Choroid plexus epithelial cell (primary cell): ENCODE results near the gene RBM38.
"Not testable (repeated sequence)": the region's sequence is repeated elsewhere in the genome, so short reads cannot be mapped to it uniquely, and the experiment has no call there.

Experiments used
- DNase-seq: peaks from one replicate; pipeline ENCODE4 v3.0.0-alpha.2; 2010; ENCODE audit warnings: low read depth
- H3K4me3 ChIP-seq: 2 replicates; pipeline ENCODE4 v1.5.1; 2011; ENCODE audit warnings: low read depth, mild to moderate bottlenecking, control low read depth, low read length, moderate library complexity
- CTCF ChIP-seq: conservative IDR thresholded peaks from 2 replicates; pipeline ENCODE4 v1.5.1; 2011; ENCODE audit warnings: low read depth, mild to moderate bottlenecking, control low read depth, inconsistent platforms, low read length, moderate library complexity

Gene RBM38

GRCh38 chr20:57350081-57350710 is 41.0 kb upstream of the RBM38 start:
- TF ChIP-seq CTCF, result no peak
- no peak overlapping the region for H3K4me3 ChIP-seq
- DNase-seq, result peak; percentile 8

- H3K4me3 ChIP-seq, result peak overlapping the region; percentile 94
- DNase-seq, result not testable (repeated sequence)
Measured at GRCh38 chr20:57350726-57351041, 40.5 kb upstream of the RBM38 start.

DNA sequence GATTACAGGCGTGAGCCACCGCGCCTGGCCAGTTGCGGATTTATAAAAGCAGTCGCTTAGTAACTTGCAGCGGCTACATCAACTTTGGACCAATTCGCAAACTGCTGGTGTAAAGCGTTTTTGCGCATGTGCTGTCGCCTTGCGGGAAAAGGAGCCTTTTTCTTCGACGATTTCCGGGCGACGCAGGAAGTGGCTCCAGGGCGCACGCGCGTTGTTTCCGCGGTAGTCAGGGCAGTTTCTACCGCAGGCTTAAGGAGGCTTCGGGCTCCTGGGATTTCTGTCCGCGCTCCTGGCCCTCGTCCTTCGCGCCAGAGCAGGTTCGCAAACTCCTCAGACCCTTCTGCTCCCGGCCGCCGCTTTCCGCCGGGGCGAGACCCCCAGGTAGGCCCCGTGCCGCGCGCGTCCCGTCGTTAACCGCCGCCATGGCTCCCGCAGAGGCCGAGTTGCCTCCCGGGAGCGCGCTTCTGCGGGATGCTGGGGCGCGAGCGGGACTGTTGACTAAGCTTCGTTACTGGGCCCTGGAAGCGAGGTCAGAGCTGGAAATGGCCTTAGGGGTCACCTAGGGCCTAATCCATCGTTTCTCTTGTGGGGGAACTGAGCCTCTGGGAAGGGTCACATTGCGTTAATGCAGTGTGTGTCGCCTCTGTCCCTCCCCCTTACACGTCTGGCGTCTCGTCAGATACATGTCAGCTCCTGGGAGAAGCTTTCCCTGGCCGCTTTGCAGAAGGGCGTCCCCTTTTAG is 40.0 kb upstream of the RBM38 start, which contains the start of gene RAE1:
RAE1 (plus strand) TSS at position 214 of the 742 bp plus-strand sequence. CDS start 2,784 bp downstream, outside the sequence.
- peak within 1 kb of the TSS; percentile 94 for H3K4me3 ChIP-seq
- TF ChIP-seq CTCF, result no peak
- DNase-seq, result peak; percentile 96

DNA sequence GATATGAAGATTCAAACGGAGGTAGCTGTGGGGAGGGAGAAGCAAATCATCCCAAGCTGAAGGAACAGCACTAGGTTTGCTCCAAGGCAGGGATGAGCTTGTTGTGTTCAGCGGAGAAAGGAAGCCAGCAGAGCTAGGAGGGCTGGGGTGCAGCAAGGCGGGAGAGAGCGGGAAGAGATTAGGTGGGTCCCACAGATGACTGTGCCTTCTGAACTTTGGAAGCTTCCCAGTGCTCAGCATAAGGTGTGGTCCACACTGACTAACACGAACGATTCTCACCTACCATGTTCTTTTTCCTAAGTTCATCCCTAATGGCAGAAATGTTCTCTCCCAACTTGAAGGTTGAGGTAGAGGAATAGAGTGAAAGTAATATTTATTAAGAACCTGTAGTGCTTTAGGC is 38.9 kb upstream of the RBM38 start:
- no peak for DNase-seq
- no peak for TF ChIP-seq CTCF
- H3K4me3 ChIP-seq, result peak overlapping the region; percentile 94

DNA sequence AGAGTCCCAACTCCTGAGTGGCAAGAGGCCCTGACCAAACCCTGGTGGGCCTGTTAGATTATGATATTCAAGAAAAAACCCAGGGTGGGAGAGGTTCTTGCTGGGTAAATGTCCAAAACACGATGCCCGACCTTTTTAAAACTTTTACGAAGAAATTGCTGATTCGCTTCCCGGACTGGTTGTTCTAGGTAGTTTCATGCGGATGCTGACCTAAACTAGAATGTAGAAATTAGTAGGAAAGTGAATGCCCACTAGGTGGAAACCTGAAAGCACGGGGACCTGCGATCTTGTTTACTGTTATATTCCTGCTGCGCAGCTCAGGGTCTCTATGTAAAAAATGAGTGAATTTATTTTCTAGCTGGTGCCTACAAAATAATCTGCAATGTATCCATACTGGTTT is 37.8 kb upstream of the RBM38 start:
- DNase-seq, result no peak

GRCh38 chr20:57361517-57361916 is 29.7 kb upstream of the RBM38 start:
- no peak overlapping the region for H3K4me3 ChIP-seq

More for the DNA sequence above, 37.8 kb upstream of the RBM38 start:
- TF ChIP-seq CTCF, result no peak
- no peak overlapping the region for H3K4me3 ChIP-seq

DNA sequence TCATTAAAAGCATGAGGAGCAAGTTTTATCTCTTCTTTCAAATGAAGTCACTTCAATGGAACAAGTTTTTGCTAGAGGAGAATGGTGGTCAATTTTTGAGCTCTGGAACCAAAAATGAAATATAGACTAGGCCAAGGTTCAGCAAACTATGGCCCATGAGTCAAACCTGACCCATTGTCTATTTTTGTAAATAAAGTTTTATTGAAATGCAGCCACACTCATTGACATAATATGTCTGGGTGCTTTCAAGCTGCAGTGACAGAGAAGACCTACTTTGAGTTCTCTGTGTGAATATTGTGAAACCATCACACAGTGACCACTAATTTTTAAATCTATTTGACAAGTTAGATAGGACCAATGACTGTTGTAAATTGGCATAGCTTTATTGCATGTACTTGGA is 26.7 kb upstream of the RBM38 start:
- H3K4me3 ChIP-seq, result no peak overlapping the region
- TF ChIP-seq CTCF, result no peak
- no peak for DNase-seq

More at GRCh38 chr20:57361517-57361916, 29.7 kb upstream of the RBM38 start:
- peak; percentile 73 for DNase-seq
- no peak for TF ChIP-seq CTCF
